ENCODE results near the gene ASTN2.

- TF ChIP-seq CTCF (IDR thresholded peaks at IDR 0.05) (no peak), POLR2A (IDR thresholded peaks at IDR 0.05) (no peak)
Measured at GRCh38 chr9:116924462-116925110, 490.3 kb downstream of the ASTN2 start.

Data from thyroid gland (tissue), 4 donors.